PC-9 (cell line): ENCODE measurements around the gene STX17.

ENCODE experiments used
- CTCF ChIP-seq: fragments of 200-600 bp; sonication (generic); conservative IDR thresholded peaks from 2 replicates; pipeline ENCODE4 v1.6.1; 2017; ENCODE audit warnings: mixed run types, antibody characterized with exemption, mild to moderate bottlenecking, moderate library complexity
- EZH2 ChIP-seq: fragments of 200-600 bp; sonication (generic); IDR thresholded peaks from 2 replicates; pipeline ENCODE4 v1.8.0; 2017; ENCODE audit warnings: antibody characterized with exemption, low read depth

DNA sequence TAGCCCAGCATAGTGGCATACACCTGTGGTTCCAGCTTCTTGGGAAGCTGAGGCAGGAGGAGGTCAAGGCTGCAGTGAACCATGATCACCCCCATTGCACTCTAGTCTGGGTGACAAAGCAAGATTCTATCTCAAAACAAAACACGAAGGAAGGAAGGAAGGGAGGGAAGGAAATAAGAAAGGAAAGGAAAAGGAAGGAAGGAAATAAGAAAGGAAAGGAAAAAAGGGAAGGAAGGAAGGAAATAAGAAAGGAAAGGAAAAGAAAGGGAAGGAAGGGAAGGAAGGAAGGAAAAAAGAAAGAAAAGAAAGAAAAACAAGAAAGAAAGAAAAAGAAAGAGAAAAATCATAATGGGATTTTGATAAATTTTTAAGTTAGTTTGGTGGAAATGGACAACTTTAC is 3.1 kb upstream of the STX17 start:
- TF ChIP-seq CTCF (no peak), EZH2 (no peak)
